Islet of Langerhans (tissue), 1 donor: ENCODE data around the gene GMEB2.
"Not testable (repeated sequence)": the region's sequence is repeated elsewhere in the genome, so short reads cannot be mapped to it uniquely, and the experiment has no call there.

Experiments
- FAIRE-seq: peaks from one replicate; lab custom pipeline; 2011; peaks lifted over from hg19 to GRCh38; lab: Jason Lieb, UNC

Gene GMEB2

GRCh38 chr20:63587776-63588591 is 38.9 kb downstream of the GMEB2 start:
- no peak for FAIRE-seq

GRCh38 chr20:63587256-63587655 is 39.6 kb downstream of the GMEB2 start:
- FAIRE-seq, result no peak

- no peak for FAIRE-seq
These were observed 40.1 kb downstream of the GMEB2 start for GRCh38 chr20:63586797-63587196.

- FAIRE-seq, result no peak
These were observed 41.0 kb downstream of the GMEB2 start for GRCh38 chr20:63585616-63586565.

- no peak for FAIRE-seq
These were observed 44.4 kb downstream of the GMEB2 start for GRCh38 chr20:63582382-63583063.

GRCh38 chr20:63580796-63581461 is 46.0 kb downstream of the GMEB2 start:
- no peak for FAIRE-seq

- FAIRE-seq, result no peak
These were observed 47.7 kb downstream of the GMEB2 start for GRCh38 chr20:63579017-63579694.

- no peak for FAIRE-seq
These were observed 48.5 kb downstream of the GMEB2 start for GRCh38 chr20:63578224-63579016.

- no peak for FAIRE-seq
These were observed 49.5 kb downstream of the GMEB2 start for GRCh38 chr20:63577317-63577894.

GRCh38 chr20:63576311-63576710 is 50.6 kb downstream of the GMEB2 start:
- FAIRE-seq, result no peak

GRCh38 chr20:63574829-63575743 is 51.8 kb downstream of the GMEB2 start:
- no peak for FAIRE-seq

GRCh38 chr20:63574156-63574828 is 52.6 kb downstream of the GMEB2 start, which contains the start of gene HELZ2:
TSS of gene HELZ2 (minus strand) at chr20:63574239. CDS start at chr20:63572385, 1,854 bp downstream.
- no peak for FAIRE-seq

GRCh38 chr20:63573647-63574131 is 53.2 kb downstream of the GMEB2 start:
- no peak for FAIRE-seq

- no peak for FAIRE-seq
These were observed 53.9 kb downstream of the GMEB2 start for GRCh38 chr20:63572788-63573646.

GRCh38 chr20:63572071-63572787 is 54.7 kb downstream of the GMEB2 start:
- no peak for FAIRE-seq

GRCh38 chr20:63571087-63571478 is 55.8 kb downstream of the GMEB2 start:
- FAIRE-seq, result not testable (repeated sequence)
